ENCODE results near the gene MAP3K9. TPM values are rescaled to one million over a fixed set of nuclear protein-coding genes. Genes with fewer than 3 reads are reported as not detected.

MAP3K9 gene
- total and polyA plus RNA-seq, 2 of the 8 experiments (the other 6 are each of a cell fraction or from before 2014, with no cell fraction given) = 9.8 to 24.7 TPM

DNA sequence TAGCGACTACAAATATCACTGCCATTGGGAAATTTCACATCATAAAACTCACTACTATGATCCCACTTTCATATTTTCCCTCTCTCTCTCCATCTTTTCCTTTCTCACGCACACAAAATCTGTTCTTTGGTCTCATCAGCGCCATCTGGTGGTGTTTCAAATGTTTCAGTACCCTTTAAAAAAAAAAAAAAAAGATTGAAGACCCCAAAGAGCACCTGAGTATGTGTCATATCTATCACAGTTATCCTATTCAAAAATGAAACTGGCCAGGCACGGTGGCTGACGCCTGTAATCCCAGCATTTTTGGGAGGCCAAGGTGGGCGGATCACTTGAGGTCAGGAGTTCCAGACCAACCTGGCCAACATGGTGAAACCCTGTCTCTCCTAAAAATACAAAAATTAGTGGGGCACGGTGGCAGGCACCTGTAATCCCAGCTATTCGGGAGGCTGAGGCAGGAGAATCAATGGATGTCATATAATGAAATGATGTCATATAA is 95.2 kb downstream of the MAP3K9 start (continued):
- TF ChIP-seq, protein P1, sequence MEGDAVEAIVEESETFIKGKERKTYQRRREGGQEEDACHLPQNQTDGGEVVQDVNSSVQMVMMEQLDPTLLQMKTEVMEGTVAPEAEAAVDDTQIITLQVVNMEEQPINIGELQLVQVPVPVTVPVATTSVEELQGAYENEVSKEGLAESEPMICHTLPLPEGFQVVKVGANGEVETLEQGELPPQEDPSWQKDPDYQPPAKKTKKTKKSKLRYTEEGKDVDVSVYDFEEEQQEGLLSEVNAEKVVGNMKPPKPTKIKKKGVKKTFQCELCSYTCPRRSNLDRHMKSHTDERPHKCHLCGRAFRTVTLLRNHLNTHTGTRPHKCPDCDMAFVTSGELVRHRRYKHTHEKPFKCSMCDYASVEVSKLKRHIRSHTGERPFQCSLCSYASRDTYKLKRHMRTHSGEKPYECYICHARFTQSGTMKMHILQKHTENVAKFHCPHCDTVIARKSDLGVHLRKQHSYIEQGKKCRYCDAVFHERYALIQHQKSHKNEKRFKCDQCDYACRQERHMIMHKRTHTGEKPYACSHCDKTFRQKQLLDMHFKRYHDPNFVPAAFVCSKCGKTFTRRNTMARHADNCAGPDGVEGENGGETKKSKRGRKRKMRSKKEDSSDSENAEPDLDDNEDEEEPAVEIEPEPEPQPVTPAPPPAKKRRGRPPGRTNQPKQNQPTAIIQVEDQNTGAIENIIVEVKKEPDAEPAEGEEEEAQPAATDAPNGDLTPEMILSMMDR (IDR thresholded peaks at IDR 0.05; ENCODE audit: control extremely low read depth in 1 of 3, insufficient read depth in 1 of 3, low read depth in 1 of 3, low read length in 3 of 3) = peak in 2 of 3 experiments; percentile 36 to 53; a peak in 2 of 4 replicates
- TF ChIP-seq RFX5 (IDR thresholded peaks at IDR 0.05; ENCODE audit: borderline replicate concordance, low read depth, low read length) (no peak), RXRA (IDR thresholded peaks at IDR 0.05; ENCODE audit: insufficient read depth, low read depth, low read length) (no peak), JUN (IDR thresholded peaks at IDR 0.05; ENCODE audit: low read depth, low read length) (no peak)

Measured in H1 (cell line).